D341Med (cell line): ENCODE measurements around the gene SLITRK2.

Experiments used
- DNase-seq: peaks from one replicate; pipeline ENCODE4 v3.0.0; 2012; ENCODE audit warnings: low spot score

SLITRK2 gene

GRCh38 chrX:145817331-145818185 lies at the start of gene SLITRK2:
Gene SLITRK2, plus strand, starts transcription at chrX:145817829. Its CDS starts 4,597 bp downstream, at chrX:145822426.
- peak; percentile 6 for DNase-seq

- DNase-seq, result no peak
Observed at GRCh38 chrX:145773006-145773405, 44.6 kb upstream of the SLITRK2 start.

GRCh38 chrX:145792281-145792680 lies 25.3 kb upstream of the SLITRK2 start:
- no peak for DNase-seq

- DNase-seq, result no peak
Observed at GRCh38 chrX:145803508-145803907, 14.1 kb upstream of the SLITRK2 start.

GRCh38 chrX:145813081-145813480 lies 4.5 kb upstream of the SLITRK2 start:
- DNase-seq, result no peak

- DNase-seq, result no peak
Observed at GRCh38 chrX:145816601-145817315, 871 bp upstream of the SLITRK2 start.

GRCh38 chrX:145818186-145819113 lies 821 bp downstream of the SLITRK2 start:
- DNase-seq, result peak; percentile 31

GRCh38 chrX:145820825-145821224 lies 3.2 kb downstream of the SLITRK2 start:
- DNase-seq, result no peak

GRCh38 chrX:145821291-145821897 lies 3.8 kb downstream of the SLITRK2 start:
- DNase-seq, result peak; percentile 33

GRCh38 chrX:145821898-145822571 lies 4.4 kb downstream of the SLITRK2 start:
- DNase-seq, result peak; percentile 8

- DNase-seq, result no peak
Observed at GRCh38 chrX:145823132-145823531, 5.5 kb downstream of the SLITRK2 start.

GRCh38 chrX:145825896-145826295 lies 8.3 kb downstream of the SLITRK2 start:
- DNase-seq, result no peak

GRCh38 chrX:145826466-145826865 lies 8.8 kb downstream of the SLITRK2 start:
- no peak for DNase-seq

- DNase-seq, result no peak
Observed at GRCh38 chrX:145832796-145833195, 15.2 kb downstream of the SLITRK2 start.

- DNase-seq, result no peak
Observed at GRCh38 chrX:145840531-145840930, 22.9 kb downstream of the SLITRK2 start.

- DNase-seq, result no peak
Observed at GRCh38 chrX:145843146-145843904, 25.7 kb downstream of the SLITRK2 start.

GRCh38 chrX:145844886-145845285 lies 27.3 kb downstream of the SLITRK2 start:
- DNase-seq, result no peak

GRCh38 chrX:145848448-145848847 lies 30.8 kb downstream of the SLITRK2 start:
- no peak for DNase-seq

GRCh38 chrX:145848857-145849256 lies 31.2 kb downstream of the SLITRK2 start:
- DNase-seq, result no peak

- DNase-seq, result no peak
Observed at GRCh38 chrX:145853181-145853580, 35.6 kb downstream of the SLITRK2 start.
